Omental fat pad (tissue), 4 donors: ENCODE results near the gene SLC25A36. TPM values are rescaled to one million over a fixed set of nuclear protein-coding genes. Genes with fewer than 3 reads are reported as not detected.
"Not testable (repeated sequence)": the region's sequence is repeated elsewhere in the genome, so short reads cannot be mapped to it uniquely, and the experiment has no call there.

Source experiments
- ATAC-seq: fragments of 150-250 bp; one replicate; pipeline ENCODE4 v1.9.1; 2016; ENCODE audit warnings: mild to moderate bottlenecking, moderate library complexity; ENCODE audit not compliant: low FRiP score
- DNase-seq: peaks from one replicate; pipeline ENCODE4 v3.0.0-alpha.2; 2019; ENCODE audit warnings: low spot score
- CTCF ChIP-seq, 3 donors: fragments of 450-650 bp; IDR thresholded peaks; one replicate each; pipeline ENCODE4 v1.5.1; 2016 to 2017; ENCODE audit warnings: antibody characterized with exemption in 3 of 3, mild to moderate bottlenecking in 3 of 3, moderate library complexity in 2 of 3
- total RNA-seq, 4 donors: library from RNA; depleted of rRNA; stranded (reverse); fragments of >200 nt; gene quantifications; one replicate each; pipeline ENCODE4 v1.1.0, GENCODE V29; 2016

SLC25A36 gene
- total RNA-seq, 4 donors from 2014 or later: 50.9 to 77.9 (median 55.4) TPM

GRCh38 chr3:140929446-140929845 lies 12.2 kb upstream of the SLC25A36 start:
- DNase-seq (no peak), ATAC-seq (no peak)
- no peak for TF ChIP-seq CTCF (IDR thresholded peaks at IDR 0.05)

GRCh38 chr3:140931016-140931454 lies 10.6 kb upstream of the SLC25A36 start:
- no peak for TF ChIP-seq CTCF (IDR thresholded peaks at IDR 0.05)
- ATAC-seq (no peak), DNase-seq (no peak)

- DNase-seq (no peak), ATAC-seq (no peak)
- TF ChIP-seq CTCF (IDR thresholded peaks at IDR 0.05): no peak
Observed at GRCh38 chr3:140931801-140932200, 9.8 kb upstream of the SLC25A36 start.

GRCh38 chr3:140933109-140933508 lies 8.5 kb upstream of the SLC25A36 start:
- ATAC-seq (no peak), DNase-seq (no peak)
- TF ChIP-seq CTCF (IDR thresholded peaks at IDR 0.05): no peak

- TF ChIP-seq CTCF (IDR thresholded peaks at IDR 0.05): no peak
- ATAC-seq (no peak), DNase-seq (no peak)
Observed at GRCh38 chr3:140933552-140933951, 8.1 kb upstream of the SLC25A36 start.

- ATAC-seq, DNase-seq: not testable (repeated sequence)
Observed at GRCh38 chr3:140939305-140939704, 2.3 kb upstream of the SLC25A36 start.

- DNase-seq: no peak
- TF ChIP-seq CTCF (IDR thresholded peaks at IDR 0.05): no peak
- no peak for ATAC-seq
Observed at GRCh38 chr3:140941090-140941433, 574 bp upstream of the SLC25A36 start.
